ENCODE measurements around the gene NME8.
"Not testable (repeated sequence)": the region's sequence is repeated elsewhere in the genome, so short reads cannot be mapped to it uniquely, and the experiment has no call there.

Gene NME8, protein sequence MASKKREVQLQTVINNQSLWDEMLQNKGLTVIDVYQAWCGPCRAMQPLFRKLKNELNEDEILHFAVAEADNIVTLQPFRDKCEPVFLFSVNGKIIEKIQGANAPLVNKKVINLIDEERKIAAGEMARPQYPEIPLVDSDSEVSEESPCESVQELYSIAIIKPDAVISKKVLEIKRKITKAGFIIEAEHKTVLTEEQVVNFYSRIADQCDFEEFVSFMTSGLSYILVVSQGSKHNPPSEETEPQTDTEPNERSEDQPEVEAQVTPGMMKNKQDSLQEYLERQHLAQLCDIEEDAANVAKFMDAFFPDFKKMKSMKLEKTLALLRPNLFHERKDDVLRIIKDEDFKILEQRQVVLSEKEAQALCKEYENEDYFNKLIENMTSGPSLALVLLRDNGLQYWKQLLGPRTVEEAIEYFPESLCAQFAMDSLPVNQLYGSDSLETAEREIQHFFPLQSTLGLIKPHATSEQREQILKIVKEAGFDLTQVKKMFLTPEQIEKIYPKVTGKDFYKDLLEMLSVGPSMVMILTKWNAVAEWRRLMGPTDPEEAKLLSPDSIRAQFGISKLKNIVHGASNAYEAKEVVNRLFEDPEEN

GRCh38 chr7:37848297-37848696, at the start of gene NME8:
NME8 (plus strand) TSS chr7:37848597; CDS start chr7:37850267, 1,670 bp downstream.
- in situ Hi-C loops (cut with MboI; ENCODE audit: low sequenced_read_pairs): no loop called here

- in situ Hi-C loops (cut with MboI; ENCODE audit: low sequenced_read_pairs): no loop called here
Observed at GRCh38 chr7:37806152-37806551, 42.2 kb upstream of the NME8 start.

GRCh38 chr7:37812161-37812580, 36.2 kb upstream of the NME8 start:
- in situ Hi-C loops (cut with MboI; ENCODE audit: low sequenced_read_pairs): not testable (repeated sequence)

GRCh38 chr7:37815671-37816371, 32.6 kb upstream of the NME8 start:
- in situ Hi-C loops (cut with MboI; ENCODE audit: low sequenced_read_pairs): no loop called here

DNA sequence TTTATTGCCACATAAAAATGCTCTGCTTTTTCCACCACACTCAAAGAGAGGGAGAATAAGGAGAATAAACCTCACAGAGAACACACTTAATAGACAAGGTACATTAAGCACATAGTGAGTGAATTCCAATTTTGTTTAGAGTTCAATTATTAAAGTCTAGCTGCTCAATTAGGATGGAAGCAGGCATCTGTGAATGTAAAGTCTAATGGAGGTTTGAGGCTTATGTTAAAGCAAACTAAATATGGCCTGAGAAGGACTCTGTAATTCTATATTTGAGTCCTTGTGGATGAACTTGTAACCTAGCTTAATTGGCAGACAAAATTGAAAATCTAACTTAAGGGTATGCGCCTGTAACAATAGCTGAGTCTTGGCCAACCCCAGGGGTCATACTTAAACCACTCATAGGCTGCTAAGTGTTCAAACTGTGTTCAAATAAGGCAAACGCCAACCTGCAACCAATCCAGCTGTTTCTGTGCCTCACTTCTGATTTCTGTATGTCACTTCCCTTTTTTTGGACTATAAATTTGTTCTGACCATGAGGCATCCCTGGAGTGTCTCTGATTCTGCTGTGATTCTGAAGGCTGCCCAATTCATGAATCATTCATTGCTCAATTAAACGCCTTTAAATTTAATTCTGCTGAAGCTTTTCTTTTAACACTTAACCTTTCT, 31.3 kb upstream of the NME8 start:
- in situ Hi-C loops (cut with MboI; ENCODE audit: low sequenced_read_pairs): no loop called here

DNA sequence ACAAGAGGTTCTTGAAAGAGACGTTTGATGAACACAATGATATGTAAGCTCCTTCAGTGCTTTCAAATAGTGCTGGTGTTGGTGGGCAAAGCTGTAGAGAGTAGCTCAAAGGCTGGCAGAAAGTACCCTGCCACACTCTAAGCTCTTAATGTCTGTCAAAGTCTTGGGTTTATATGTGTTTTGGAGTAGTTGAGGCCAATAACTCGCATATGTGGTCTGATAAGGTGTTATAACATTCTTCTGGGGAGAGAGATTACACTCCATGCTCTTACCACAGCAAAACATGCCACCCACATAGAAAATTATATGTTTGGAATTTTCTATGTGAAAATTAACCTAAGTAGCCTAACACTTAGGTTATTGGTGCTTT, 30.8 kb upstream of the NME8 start:
- in situ Hi-C loops (cut with MboI; ENCODE audit: low sequenced_read_pairs): no loop called here

DNA sequence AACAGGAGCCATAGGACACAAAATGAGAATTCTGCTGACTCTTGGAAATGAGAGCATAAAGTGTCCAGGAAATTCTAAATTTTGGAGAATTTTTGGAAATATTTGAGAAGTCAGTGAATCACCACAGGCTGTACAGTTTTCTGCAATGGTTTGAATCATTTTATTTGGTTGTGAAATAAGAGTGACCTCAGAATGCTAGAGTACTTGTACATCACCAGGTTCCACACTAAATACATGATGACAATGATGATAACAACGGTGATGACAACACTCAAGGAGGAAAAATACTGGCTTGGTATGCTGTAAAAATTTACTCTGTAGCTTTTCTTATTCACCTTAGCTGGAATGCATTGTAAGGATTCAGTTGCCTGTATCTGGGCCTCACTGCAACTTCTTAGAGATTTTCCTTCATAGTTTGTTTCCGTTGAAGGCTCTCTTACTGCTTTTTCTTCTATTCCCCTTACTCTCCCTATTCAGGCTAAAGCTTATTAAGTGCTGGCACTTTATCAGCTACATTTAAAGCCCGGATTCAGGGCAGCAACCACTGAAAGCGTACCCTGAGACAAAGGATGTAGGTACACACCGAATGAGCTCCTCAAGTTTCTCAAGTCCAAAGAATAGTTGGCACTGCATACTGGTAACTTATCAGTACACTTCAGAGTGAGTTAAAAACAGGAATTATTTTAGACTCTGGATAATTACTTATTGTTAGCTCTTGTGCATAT, 30.2 kb upstream of the NME8 start:
- in situ Hi-C loops (cut with MboI; ENCODE audit: low sequenced_read_pairs): no loop called here

DNA sequence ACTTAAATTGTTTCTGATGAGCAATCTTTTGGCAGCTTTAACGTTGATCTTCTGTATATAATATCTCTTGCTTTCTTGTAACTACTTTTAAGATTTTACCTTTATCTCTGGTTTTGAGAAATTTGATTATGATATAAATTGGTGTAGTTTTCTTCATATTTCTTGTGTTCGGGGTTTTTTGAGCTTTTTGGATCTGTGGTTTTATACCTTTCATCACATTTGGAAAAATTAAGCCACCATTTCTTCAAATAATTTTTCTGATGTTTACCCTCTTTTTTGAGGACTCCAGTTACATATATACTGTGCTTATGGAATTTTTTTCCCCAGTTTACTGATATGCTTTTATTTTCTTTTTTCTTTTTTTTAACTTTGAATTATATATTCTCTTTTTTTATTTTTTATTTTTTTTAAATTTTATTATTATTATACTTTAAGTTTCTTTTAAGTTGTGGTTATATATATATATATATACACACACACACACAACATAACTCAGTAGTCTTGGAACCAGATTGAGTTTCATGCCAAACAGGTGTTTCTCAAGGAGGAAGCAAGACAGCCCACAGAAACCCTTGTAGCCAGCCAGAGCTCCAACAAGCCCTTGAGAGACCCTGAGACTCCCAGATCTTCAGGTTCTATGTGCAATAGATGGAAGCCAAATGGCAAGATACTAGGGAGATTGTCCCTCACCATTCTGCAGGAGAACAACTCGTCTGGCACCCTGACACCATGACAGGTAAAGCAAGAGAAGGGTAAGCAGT, 27.5 kb upstream of the NME8 start:
- in situ Hi-C loops (cut with MboI; ENCODE audit: low sequenced_read_pairs): no loop called here

DNA sequence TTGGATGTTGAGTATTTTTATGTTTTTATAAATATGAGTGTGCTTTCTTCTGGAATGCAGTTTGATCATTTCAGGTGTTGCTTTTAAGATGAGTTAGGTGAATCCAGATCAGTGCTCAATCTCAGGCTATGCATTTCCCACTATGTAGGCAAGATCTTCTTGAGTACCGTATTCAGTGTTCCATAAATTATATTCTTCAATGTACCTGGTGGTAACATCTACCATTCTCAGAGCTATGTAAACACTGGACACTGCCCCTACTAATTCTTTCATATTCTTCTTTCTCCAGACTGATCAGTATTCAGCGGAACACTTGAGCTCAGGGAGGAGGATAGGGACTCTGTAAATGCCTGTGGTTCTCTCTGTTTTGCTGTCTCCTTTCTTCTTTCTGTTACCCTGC, 25.5 kb upstream of the NME8 start:
- in situ Hi-C loops (cut with MboI; ENCODE audit: low sequenced_read_pairs): no loop called here

DNA sequence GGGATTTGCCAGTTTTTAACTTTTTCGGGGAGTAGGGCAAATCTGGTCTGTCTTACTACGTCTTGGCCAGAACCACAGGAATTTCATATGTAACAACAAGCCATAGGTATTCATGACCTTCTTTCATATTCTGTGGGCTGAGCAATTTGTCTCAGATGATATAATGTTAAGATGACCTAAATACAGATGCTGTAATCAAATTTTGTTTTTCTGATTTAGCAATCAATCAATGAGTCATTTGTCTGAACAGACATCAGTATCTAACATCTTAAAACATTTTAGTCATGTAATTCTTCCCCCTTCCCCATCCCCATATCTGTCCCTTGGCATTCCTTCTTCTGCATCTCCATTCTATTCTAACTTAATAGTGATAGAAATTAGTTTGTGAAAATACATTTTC, 24.8 kb upstream of the NME8 start:
- in situ Hi-C loops (cut with MboI; ENCODE audit: low sequenced_read_pairs): no loop called here

GRCh38 chr7:37825038-37825437, 23.4 kb upstream of the NME8 start:
- in situ Hi-C loops (cut with MboI; ENCODE audit: low sequenced_read_pairs): no loop called here

DNA sequence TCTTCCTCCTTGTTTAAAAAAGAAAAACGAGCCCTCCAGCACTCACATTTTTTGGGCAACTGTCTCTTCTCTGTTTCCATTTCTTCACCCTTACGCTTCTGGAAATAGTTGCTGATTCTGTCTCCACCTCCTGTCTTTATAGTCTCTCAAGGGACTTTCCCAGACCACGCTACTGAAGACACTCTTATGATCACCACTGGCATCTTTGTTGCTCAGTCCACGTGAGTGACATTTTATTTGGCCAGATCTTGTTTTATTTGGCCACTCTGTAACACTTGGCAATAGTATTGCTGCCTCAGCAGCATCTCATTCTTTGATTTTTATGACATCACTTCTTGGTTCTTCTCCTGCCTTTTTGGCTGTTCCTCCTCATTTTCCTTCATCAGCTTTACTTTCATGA, 21.6 kb upstream of the NME8 start:
- in situ Hi-C loops (cut with MboI; ENCODE audit: low sequenced_read_pairs): no loop called here

DNA sequence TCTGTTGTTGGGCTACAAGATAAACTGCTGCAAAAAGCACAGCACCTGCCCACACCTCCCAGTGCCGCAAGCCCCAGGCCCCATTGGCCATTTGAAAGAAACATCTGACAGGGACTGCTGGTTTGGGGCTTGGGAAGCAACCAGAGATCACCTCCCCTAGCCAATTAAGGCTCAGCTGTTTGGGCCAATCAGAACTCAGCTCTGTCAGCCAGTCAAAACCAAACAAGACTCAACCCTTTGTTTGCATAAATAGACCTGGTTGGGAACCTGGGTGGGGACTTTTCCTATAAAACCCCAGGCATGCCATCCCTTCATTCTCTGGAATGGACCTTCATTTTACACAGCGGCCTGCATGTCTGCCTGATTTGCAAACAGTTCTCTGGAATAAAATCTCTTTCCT, 17.2 kb upstream of the NME8 start:
- in situ Hi-C loops (cut with MboI; ENCODE audit: low sequenced_read_pairs): no loop called here

DNA sequence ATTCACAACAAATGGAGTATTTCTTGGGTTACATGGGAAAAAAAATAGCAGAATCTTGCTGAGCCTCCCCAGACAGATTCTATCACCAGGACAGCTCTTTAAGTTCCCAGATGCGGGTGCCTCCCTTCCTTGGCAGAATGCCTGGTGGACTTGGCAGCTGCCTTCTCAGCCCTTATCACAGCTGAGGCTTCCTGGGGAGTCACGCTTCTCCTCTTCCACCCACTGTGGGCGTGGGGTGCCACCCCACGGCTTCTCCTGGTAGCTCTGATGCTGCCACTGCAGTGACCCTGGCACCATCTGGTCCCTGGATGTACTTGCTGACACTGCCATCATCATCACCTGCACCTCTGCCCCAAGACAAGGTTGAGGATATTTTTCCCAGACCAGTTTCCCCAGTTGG, 16.2 kb upstream of the NME8 start:
- in situ Hi-C loops (cut with MboI; ENCODE audit: low sequenced_read_pairs): no loop called here

GRCh38 chr7:37833107-37833817, 15.1 kb upstream of the NME8 start:
- in situ Hi-C loops (cut with MboI; ENCODE audit: low sequenced_read_pairs): no loop called here

GRCh38 chr7:37833818-37834146, 14.6 kb upstream of the NME8 start:
- in situ Hi-C loops (cut with MboI; ENCODE audit: low sequenced_read_pairs): no loop called here

- in situ Hi-C loops (cut with MboI; ENCODE audit: low sequenced_read_pairs): no loop called here
Observed at GRCh38 chr7:37853468-37853867, 5.1 kb downstream of the NME8 start.

DNA sequence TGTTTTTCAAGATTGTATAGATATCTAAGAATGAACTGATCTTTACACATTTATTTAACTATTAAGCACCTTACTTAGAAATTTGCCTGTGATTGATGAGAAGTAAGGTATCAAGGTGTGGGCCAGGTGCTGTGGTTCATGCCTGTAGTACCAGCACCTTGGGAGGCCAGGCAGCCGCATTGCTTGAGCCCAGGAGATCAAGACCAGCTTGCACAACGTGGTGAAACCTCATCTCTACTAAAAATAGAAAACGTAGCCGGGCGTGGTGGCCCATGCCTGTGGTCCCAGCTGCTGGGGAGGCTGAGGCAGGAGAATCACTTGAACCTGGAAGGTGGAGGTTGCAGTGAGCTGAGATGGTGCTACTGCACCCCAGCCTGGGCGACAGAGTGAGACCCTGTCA, 33.7 kb downstream of the NME8 start:
- in situ Hi-C loops (cut with MboI; ENCODE audit: low sequenced_read_pairs): no loop called here

- in situ Hi-C loops (cut with MboI; ENCODE audit: low sequenced_read_pairs): no loop called here
Observed at GRCh38 chr7:37893359-37893758, 45.0 kb downstream of the NME8 start.

- in situ Hi-C loops (cut with MboI; ENCODE audit: low sequenced_read_pairs): no loop called here
Observed at GRCh38 chr7:37894671-37895070, 46.3 kb downstream of the NME8 start.
